Stimulated activated effector memory CD8-positive, alpha-beta T cell treated with anti-CD3 and anti-CD28 coated beads, Interleukin-12 subunit alpha, Interleukin-12 subunit beta, amount 100 ng/mL, for 72 hours (primary cell): ENCODE data around the gene FLNB.
"Not testable (repeated sequence)": the region's sequence is repeated elsewhere in the genome, so short reads cannot be mapped to it uniquely, and the experiment has no call there.

ENCODE experiments used
- ATAC-seq: fragments of 150-1000 bp; cut with Tn5 transposase; 2 replicates; pipeline ENCODE4 v1.10.0; 2021
- DNase-seq, 2 donors: peaks; one replicate each; pipeline ENCODE4 v3.0.0; 2021 to 2022; ENCODE audit warnings: low spot score in 2 of 2
- H3K27ac Mint-ChIP-seq: one replicate; pipeline ENCODE4 v1.8.0; 2022; ENCODE audit warnings: mild to moderate bottlenecking, mixed read lengths
- H3K36me3 Mint-ChIP-seq: one replicate; pipeline ENCODE4 v1.8.0; 2022; ENCODE audit warnings: mild to moderate bottlenecking, mixed read lengths
- H3K4me1 Mint-ChIP-seq: one replicate; pipeline ENCODE4 v1.8.0; 2022; ENCODE audit warnings: mixed read lengths
- H3K4me3 Mint-ChIP-seq: one replicate; pipeline ENCODE4 v1.8.0; 2022; ENCODE audit warnings: mild to moderate bottlenecking, mixed read lengths
- H3K9me3 Mint-ChIP-seq: one replicate; pipeline ENCODE4 v1.8.0; 2022; ENCODE audit warnings: mixed read lengths

Gene FLNB

GRCh38 chr3:57974796-57975388 is 33.3 kb upstream of the FLNB start:
- H3K4me1 Mint-ChIP-seq = no peaks in the 10 kb centered on the region
- no peak overlapping the region for H3K4me3 Mint-ChIP-seq
- ATAC-seq (no peak), DNase-seq (no peak)
- no peaks in the 10 kb centered on the region for H3K9me3 Mint-ChIP-seq
- no peak overlapping the region for H3K27ac Mint-ChIP-seq
- H3K36me3 Mint-ChIP-seq = no peaks in the 10 kb centered on the region

- Mint-ChIP-seq H3K4me3 (no peak overlapping the region), H3K36me3 (no peaks in the 10 kb centered on the region), H3K9me3 (no peaks in the 10 kb centered on the region), H3K4me1 (peaks cover 5% of the 10 kb centered on the region), H3K27ac (no peak overlapping the region)
- DNase-seq (no peak), ATAC-seq (no peak)
Observed at GRCh38 chr3:57977818-57978235, 30.4 kb upstream of the FLNB start.

- H3K4me1 Mint-ChIP-seq = peaks cover 10% of the 10 kb centered on the region
- ATAC-seq (no peak), DNase-seq (no peak)
- H3K4me3 Mint-ChIP-seq = no peak overlapping the region
- H3K27ac Mint-ChIP-seq = no peak overlapping the region
- no peaks in the 10 kb centered on the region for H3K36me3 Mint-ChIP-seq
- no peaks in the 10 kb centered on the region for H3K9me3 Mint-ChIP-seq
Observed at GRCh38 chr3:57978316-57978715, 29.9 kb upstream of the FLNB start.

DNA sequence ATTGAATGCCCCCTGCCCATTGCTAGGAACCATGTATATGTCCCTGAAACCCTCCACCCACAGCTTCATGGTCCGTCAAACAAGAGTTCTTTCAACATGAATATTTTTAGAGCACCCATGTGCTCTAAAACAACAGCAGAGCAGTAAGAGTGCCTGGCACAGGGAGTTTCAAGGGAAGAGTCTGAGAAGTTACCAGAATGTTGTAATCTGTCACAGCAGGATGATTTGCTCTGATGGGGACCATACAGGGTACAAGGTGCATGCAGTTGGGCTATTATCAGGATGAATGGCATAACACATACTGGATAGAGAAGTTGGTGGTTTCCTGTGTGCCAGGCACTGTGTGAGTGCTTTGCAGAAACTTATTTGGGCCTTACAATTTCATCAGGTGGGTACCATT is 27.8 kb upstream of the FLNB start:
- Mint-ChIP-seq H3K9me3 (no peaks in the 10 kb centered on the region), H3K27ac (no peak overlapping the region), H3K4me3 (no peak overlapping the region), H3K36me3 (no peaks in the 10 kb centered on the region), H3K4me1 (peaks cover 22% of the 10 kb centered on the region)
- no peak for ATAC-seq
- no peak for DNase-seq

DNA sequence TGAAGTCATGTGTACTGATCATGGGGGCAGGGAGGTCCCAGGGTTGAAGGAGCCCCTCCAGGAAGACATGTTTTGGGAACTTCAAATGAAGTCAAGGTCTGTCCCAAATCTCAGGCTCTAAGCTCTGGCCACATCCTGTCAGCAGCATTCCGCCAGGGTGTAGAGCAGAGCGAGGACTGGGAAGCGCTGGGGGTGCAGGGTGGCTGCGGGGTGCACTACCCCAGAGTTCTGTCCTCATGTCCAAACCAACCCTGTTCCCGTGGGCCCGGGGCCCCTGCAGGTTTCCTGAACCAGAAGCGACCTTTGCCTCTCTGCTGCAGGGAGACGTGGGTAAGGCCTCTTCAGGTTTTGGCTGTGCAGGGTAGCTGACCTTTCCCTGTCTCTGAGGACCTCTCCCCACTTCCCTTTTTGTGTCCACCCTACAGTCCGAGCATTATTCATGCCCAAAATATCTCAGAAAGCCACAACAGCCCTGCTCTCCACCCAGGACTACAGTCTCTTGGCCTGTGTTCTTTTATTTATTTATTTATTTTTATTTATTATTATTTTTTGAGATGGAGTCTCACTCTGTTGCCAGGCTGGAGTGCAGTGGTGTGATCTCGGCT is 26.6 kb upstream of the FLNB start:
- Mint-ChIP-seq H3K4me3 (no peak overlapping the region), H3K27ac (no peak overlapping the region)

DNA sequence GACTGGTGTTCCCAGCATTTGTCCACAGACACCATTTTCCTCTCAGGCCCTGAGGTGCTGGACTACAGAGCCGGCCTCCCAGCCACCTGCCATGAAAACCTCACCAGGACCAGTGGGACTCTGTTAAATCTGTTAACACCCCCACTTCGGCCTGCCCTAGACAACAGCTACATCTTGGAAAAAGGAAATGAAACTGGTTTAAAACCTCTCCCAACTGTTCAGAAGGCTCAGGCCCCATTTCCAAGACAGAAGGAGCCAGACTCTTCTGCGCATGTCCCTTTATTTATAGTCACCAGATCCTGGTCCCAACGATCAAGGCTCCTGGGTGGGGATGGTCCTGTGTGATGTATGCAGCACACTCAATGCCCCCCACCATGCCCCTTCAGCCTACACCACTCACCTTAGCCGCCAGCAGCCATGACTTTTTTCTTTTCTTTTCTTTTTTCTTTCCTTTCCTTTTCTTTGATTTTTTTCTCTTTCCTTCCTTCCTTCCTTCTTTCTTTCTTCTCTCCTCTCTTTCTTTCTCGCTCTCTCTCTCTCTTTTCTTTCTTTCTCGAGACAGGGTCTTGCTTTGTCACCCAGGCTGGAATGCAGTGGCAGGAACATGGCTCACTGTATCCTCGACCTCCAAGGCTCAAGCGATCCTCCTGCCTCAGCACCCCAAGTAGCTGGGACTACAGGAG is 25.5 kb upstream of the FLNB start:
- ATAC-seq (no peak), DNase-seq (no peak)
- no peaks in the 10 kb centered on the region for H3K36me3 Mint-ChIP-seq

More for the DNA sequence above, 26.6 kb upstream of the FLNB start:
- ATAC-seq (no peak), DNase-seq (no peak)
- Mint-ChIP-seq H3K4me1 (peaks cover 22% of the 10 kb centered on the region), H3K36me3 (no peaks in the 10 kb centered on the region), H3K9me3 (no peaks in the 10 kb centered on the region)

DNA sequence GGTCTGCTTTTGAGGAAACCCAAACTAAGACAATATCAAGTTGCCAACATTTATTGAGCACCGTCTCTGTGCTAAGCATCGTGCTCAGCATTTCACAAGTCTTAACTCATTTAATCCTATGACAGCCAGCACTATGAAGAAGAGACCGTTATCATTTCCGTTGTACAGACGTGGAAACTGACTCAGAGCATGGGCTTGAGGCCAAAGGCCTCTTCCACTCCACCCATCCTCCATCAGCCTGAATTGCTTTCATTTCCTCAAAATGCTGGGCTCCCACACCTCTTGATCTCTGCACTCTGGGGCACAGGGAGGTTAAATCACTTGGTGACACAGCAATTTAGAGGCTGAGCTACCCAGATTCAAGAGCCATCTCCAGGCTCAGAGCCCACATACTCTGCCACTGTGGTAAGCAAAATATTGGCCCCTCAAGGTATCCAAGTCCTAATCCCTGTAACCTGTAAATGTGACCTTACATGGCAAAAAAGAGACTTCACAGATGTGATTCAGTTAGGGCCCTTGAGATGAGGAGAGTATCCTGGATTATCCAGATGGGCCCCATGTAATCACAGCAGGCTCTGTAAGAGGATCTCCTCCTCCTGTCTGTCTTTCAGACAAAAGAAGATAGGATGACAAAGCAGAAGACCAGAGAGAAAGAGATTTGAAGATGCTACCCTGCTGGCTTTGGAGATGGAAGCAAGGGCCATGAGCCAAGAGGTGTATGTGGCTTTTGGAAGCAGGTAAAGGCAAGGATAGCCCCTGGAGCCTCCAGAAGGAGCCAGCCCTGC is 24.3 kb upstream of the FLNB start:
- Mint-ChIP-seq H3K27ac (peak overlapping the region; percentile 95), H3K4me1 (peaks cover 22% of the 10 kb centered on the region), H3K9me3 (no peaks in the 10 kb centered on the region), H3K36me3 (no peaks in the 10 kb centered on the region), H3K4me3 (peak overlapping the region; percentile 29)
- peak; percentile 17 to 63 for DNase-seq
- peak; percentile 98 for ATAC-seq

More for the DNA sequence above, 25.5 kb upstream of the FLNB start:
- H3K4me3 Mint-ChIP-seq = no peak overlapping the region
- peak overlapping the region; percentile 95 for H3K27ac Mint-ChIP-seq
- H3K4me1 Mint-ChIP-seq = peaks cover 22% of the 10 kb centered on the region
- no peaks in the 10 kb centered on the region for H3K9me3 Mint-ChIP-seq

- Mint-ChIP-seq H3K4me3 (no peak overlapping the region), H3K36me3 (no peaks in the 10 kb centered on the region), H3K4me1 (peaks cover 22% of the 10 kb centered on the region), H3K27ac (no peak overlapping the region), H3K9me3 (no peaks in the 10 kb centered on the region)
- ATAC-seq (no peak), DNase-seq (no peak)
Observed at GRCh38 chr3:57985176-57985983, 22.8 kb upstream of the FLNB start.

DNA sequence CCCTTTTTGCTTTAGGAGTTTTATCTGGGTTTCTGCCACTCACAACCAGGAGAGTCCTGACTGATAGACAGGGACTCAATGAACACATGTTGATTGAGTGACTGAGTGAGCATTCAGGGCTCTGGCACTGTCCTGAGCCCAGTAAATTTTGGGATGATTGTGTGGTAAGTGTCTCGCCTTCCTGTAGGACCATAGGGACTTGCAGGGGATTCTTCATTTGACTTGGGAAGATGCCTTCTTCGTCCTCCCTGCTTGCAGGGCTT is 22.3 kb upstream of the FLNB start:
- H3K27ac Mint-ChIP-seq = no peak overlapping the region
- no peak for ATAC-seq
- peaks cover 22% of the 10 kb centered on the region for H3K4me1 Mint-ChIP-seq
- no peaks in the 10 kb centered on the region for H3K36me3 Mint-ChIP-seq
- H3K9me3 Mint-ChIP-seq = no peaks in the 10 kb centered on the region
- H3K4me3 Mint-ChIP-seq = no peak overlapping the region
- no peak for DNase-seq

DNA sequence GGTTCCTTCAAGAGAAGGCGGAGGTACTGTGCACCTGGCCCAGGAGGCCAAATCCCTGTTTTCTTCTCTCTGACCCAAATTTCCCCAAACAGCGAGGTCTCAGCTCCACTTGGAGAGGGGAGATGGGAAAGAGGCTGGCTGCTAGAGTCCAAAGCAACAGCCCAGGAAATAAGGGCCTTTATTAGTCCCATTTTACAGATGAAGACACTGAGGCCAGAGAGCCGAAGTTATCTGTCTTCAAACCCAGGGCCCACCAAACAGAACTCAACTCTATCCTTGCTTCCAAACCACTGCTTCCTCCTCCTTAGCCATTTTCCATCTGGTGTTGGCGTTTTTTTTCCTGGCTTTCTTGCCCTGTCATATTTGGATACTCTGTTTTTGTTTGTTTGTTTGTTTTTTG is 22.0 kb upstream of the FLNB start:
- Mint-ChIP-seq H3K9me3 (no peaks in the 10 kb centered on the region), H3K4me3 (no peak overlapping the region), H3K36me3 (no peaks in the 10 kb centered on the region), H3K27ac (no peak overlapping the region), H3K4me1 (peaks cover 22% of the 10 kb centered on the region)
- DNase-seq (no peak), ATAC-seq (no peak)

DNA sequence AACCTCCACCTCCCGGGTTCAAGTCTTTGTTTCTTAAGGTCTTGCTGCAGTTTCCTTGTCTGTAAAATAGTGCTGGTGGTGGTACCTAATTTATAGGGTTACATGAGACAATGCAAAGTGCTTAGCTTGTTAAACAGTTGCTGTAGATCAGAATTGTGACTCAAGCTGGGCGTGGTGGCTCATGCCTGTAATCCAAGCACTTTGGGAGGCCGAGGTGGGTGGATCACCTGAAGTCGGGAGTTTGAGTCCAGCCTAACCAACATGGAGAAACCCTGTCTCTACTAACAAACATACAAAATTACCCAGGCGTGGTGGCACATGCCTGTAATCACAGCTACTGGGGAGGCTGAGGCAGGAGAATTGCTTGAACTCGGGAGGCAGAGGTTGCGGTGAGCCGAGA is 19.0 kb upstream of the FLNB start:
- H3K36me3 Mint-ChIP-seq, DNase-seq, H3K4me3 Mint-ChIP-seq, H3K27ac Mint-ChIP-seq, ATAC-seq, H3K4me1 Mint-ChIP-seq, H3K9me3 Mint-ChIP-seq: not testable (repeated sequence)

DNA sequence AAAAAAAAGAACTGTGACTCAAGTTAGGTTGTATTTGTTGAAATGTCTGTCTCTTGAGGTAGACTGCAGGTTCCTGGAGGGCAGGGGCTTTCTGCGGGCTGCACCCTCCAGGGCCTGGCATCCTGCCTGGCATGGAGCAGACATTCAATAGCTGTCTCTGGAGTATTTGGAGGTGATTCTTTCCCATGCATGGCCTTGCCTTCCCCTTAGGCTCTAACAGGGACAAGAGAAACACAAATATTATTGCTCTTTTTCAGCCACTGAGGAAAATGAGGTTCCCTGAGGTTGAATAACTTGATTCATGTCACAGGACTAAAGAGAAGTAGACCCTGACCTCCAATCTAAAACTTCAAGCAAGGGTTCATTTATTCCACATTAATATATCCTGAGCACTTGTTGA is 18.6 kb upstream of the FLNB start:
- Mint-ChIP-seq H3K9me3 (no peaks in the 10 kb centered on the region), H3K4me1 (no peaks in the 10 kb centered on the region), H3K36me3 (no peaks in the 10 kb centered on the region), H3K4me3 (no peak overlapping the region), H3K27ac (no peak overlapping the region)
- ATAC-seq = no peak
- DNase-seq = no peak

DNA sequence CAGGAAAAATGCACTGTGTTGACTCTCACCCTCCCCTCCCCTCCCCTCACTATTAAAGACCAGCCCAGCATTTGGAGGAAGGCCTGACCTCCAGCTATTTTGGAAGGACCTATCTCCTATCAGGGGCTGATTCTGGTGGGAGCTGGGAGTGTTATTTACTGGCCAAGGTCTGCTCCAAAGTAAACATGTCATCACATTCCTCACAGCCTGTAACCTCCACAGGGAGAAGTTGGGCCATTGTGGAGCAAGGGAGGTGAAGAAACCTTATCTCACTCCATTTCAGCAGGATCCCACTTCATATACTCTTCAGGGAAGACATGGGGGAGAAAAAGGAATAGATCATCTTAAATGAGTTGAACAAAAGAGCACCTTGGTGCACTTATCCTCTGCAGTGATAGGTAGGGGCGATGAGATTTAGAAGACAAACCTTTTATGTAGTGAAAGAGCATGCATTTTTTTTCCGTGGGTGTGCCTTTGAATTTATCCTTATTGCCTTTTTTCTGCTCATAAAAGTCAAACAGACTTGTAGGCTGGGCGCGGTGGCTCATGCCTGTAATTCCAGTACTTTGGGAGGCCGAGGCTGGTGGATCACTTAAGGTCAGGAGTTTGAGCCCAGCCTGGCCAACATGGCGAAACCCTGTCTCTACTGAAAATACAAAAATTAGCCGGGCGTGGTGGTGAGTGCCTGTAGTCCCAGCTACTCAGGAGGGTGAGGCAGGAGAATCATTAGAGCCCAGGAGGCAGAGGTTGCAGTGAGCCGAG is 15.6 kb upstream of the FLNB start:
- no peak for DNase-seq
- no peak for ATAC-seq
- Mint-ChIP-seq H3K4me3 (no peak overlapping the region), H3K4me1 (no peaks in the 10 kb centered on the region), H3K36me3 (no peaks in the 10 kb centered on the region), H3K27ac (no peak overlapping the region), H3K9me3 (no peaks in the 10 kb centered on the region)

DNA sequence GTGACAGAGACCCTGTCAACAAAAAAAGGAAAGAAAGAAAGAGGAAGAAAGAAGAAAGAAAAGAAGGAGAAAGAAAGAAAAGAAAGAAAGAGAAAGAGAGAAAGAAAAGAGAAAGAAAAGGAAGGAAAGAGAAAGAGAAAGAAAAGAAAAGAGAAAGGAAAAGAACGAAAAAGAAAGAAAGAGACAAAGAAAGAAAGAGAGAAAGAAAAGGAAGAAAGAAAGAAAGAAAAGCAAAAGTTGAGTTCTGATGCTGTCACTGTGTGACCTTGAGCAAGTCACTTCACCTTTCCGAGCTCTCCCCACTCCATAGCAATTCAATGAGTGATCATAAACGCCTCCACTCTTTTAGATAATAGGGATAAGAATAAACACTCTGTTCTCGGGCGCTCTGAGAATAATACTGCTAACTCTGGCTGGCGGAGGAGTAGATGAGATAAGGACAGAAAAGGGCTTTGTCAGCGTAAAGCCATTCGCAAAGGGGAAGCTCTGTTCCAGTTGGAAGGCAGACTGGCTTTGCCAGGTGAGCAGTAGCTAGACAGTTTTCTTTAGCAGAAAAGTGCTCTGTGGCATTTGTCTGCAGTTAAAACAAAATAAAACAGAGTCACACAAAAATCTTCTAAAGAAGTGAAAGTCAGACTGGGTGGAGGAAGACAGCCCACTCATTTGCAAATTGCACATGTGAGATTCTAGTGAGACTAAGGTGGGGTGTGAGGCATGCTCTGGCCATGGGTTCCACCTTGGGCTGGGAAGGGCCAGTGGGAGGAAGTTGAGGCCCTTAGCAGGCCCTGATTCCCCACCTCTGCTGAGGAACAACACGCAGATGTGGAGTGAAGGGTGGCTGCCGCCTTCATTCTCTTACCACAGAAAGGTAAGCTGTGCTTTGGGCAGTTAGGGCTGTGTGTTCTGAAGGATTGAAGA is 9.6 kb upstream of the FLNB start:
- peak overlapping the region; percentile 75 for H3K27ac Mint-ChIP-seq
- no peaks in the 10 kb centered on the region for H3K9me3 Mint-ChIP-seq
- DNase-seq (no peak), ATAC-seq (peak; percentile 57)
- H3K4me1 Mint-ChIP-seq = peaks cover 17% of the 10 kb centered on the region
- H3K36me3 Mint-ChIP-seq = no peaks in the 10 kb centered on the region
- peak overlapping the region; percentile 60 for H3K4me3 Mint-ChIP-seq
